K562 (cell line): ENCODE results near the gene EPO. TPM values are rescaled to one million over a fixed set of nuclear protein-coding genes. Genes with fewer than 3 reads are reported as not detected.
A peak's percentile ranks its signal among the peaks of the same experiment; 100 is the strongest.

Experiments
- BRF2 ChIP-seq: IDR thresholded peaks from 3 replicates; pipeline ENCODE4 v1.6.1; 2011; ENCODE audit warnings: borderline replicate concordance, mild to moderate bottlenecking; ENCODE audit not compliant: insufficient read length, insufficient read depth
- C11orf30 ChIP-seq: fragments of 450-650 bp; IDR thresholded peaks from 2 replicates; pipeline ENCODE4 v1.6.1; 2016; ENCODE audit warnings: low read depth, mild to moderate bottlenecking
- HNRNPL ChIP-seq: fragments of 200-400 bp; formaldehyde crosslinking; IDR thresholded peaks from 2 replicates; pipeline ENCODE4 v1.6.1; 2017; ENCODE audit warnings: low read depth, mild to moderate bottlenecking, low read length
- KAT7 ChIP-seq: sonication (generic); formaldehyde crosslinking; IDR thresholded peaks from 2 replicates; pipeline ENCODE4 v1.8.0; 2022; ENCODE audit warnings: missing genetic modification reagents, mild to moderate bottlenecking, borderline replicate concordance
- KDM4B ChIP-seq, 2 experiments: fragments of 450-650 bp in 1 of 2; sonication (generic) in 1 of 2; IDR thresholded peaks; 2 replicates each; pipeline ENCODE4 v1.6.1; 2016 to 2017; ENCODE audit warnings: borderline replicate concordance in 2 of 2, antibody characterized with exemption in 1 of 2, low read depth in 1 of 2, mild to moderate bottlenecking in 1 of 2
- MEIS2 ChIP-seq: fragments of 450-650 bp; IDR thresholded peaks from 2 replicates; pipeline ENCODE4 v1.6.1; 2014; ENCODE audit warnings: mild to moderate bottlenecking; ENCODE audit not compliant: partially characterized antibody
- MTA2 ChIP-seq: fragments of 450-650 bp; IDR thresholded peaks from 2 replicates; pipeline ENCODE4 v1.6.1; 2016; ENCODE audit warnings: low read depth
- MYC ChIP-seq, 2 experiments: fragments of 250-450 bp in 1 of 2; sonication (Bioruptor Pico) in 1 of 2; IDR thresholded peaks; 2 replicates each; pipeline versions ENCODE4 v1.5.1 to v1.6.1; 2012 to 2021; ENCODE audit warnings: low read depth in 2 of 2, borderline replicate concordance in 1 of 2, improper control_type of control experiment in 1 of 2, low read length in 1 of 2, mild to moderate bottlenecking in 1 of 2, moderate library complexity in 1 of 2
- NRF1 ChIP-seq, 2 experiments: fragments of 450-650 bp; IDR thresholded peaks in 1 of 2; conservative IDR thresholded peaks in 1 of 2; 2 replicates each; pipeline ENCODE4 v1.6.1; 2014; ENCODE audit warnings: mild to moderate bottlenecking in 2 of 2
- RBM22 ChIP-seq: fragments of 200-400 bp; formaldehyde crosslinking; IDR thresholded peaks from 2 replicates; pipeline ENCODE4 v1.6.1; 2018; ENCODE audit warnings: low read length, low read depth; ENCODE audit not compliant: poor library complexity, severe bottlenecking
- SMARCE1 ChIP-seq: fragments of 450-650 bp; IDR thresholded peaks from 2 replicates; pipeline ENCODE4 v1.7.1; 2016; ENCODE audit warnings: mild to moderate bottlenecking
- TBP ChIP-seq: optimal IDR thresholded peaks from 2 replicates; pipeline ENCODE3; 2011; ENCODE audit warnings: low read depth, low read length, improper control_type of control experiment
- TRIM28 ChIP-seq: fragments of 450-650 bp; IDR thresholded peaks from 2 replicates; pipeline ENCODE4 v1.6.1; 2017
- U2AF1 ChIP-seq: fragments of 200-400 bp; formaldehyde crosslinking; optimal IDR thresholded peaks from 2 replicates; pipeline ENCODE3; 2017; ENCODE audit warnings: mild to moderate bottlenecking, low read depth, low read length, moderate library complexity
- WHSC1 ChIP-seq: IDR thresholded peaks from one replicate; pipeline ENCODE4 v1.6.1; 2012; ENCODE audit warnings: low read length, control low read depth, inconsistent platforms
- XRCC3 ChIP-seq: fragments of 450-650 bp; IDR thresholded peaks from 2 replicates; pipeline ENCODE4 v1.6.1; 2017; ENCODE audit warnings: mild to moderate bottlenecking, moderate library complexity
- ZEB2 ChIP-seq: fragments of 450-650 bp; IDR thresholded peaks from 2 replicates; pipeline ENCODE4 v1.6.1; 2016
- ZNF121 ChIP-seq: sonication (generic); formaldehyde crosslinking; conservative IDR thresholded peaks from 2 replicates; pipeline ENCODE4 v1.8.0; 2022; ENCODE audit warnings: missing genetic modification reagents
- ZNF316 ChIP-seq: fragments of 450-650 bp; IDR thresholded peaks from 2 replicates; pipeline ENCODE4 v1.6.1; 2016
- ZNF785 ChIP-seq: fragments of 250-450 bp; sonication (Bioruptor Pico); IDR thresholded peaks from 2 replicates; pipeline ENCODE4 v1.4.0; 2020; ENCODE audit warnings: mild to moderate bottlenecking
- polyA plus RNA-seq, 8 experiments: library from polyadenylated mRNA; depleted of rRNA in 4 of 8; stranded (reverse) in 5 of 8; unstranded in 3 of 8; fragments of >200 nt; fragmentation: Nextera tagmentation in 2 of 8; fragmentation: Illumina TruSeq in 1 of 8; extraction: Ambion mirVana in 2 of 8; extraction: Trizol in 1 of 8; gene quantifications; 2 replicates each; pipeline versions ENCODE4 v1.2.1 to v1.2.3, GENCODE V29; 2011 to 2014; ENCODE audit warnings: inconsistent platforms in 1 of 8, missing spikeins in 1 of 8
- total RNA-seq, 7 experiments: library from RNA; depleted of rRNA in 6 of 7; stranded (reverse); fragments of >200 nt in 6 of 7; fragmentation: Illumina TruSeq in 2 of 7; extraction: Trizol in 2 of 7; gene quantifications; 2 replicates each; pipeline versions ENCODE4 v1.2.1 to v1.2.3, GENCODE V29; 2011 to 2021; ENCODE audit warnings: low replicate concordance in 1 of 7

EPO gene
- total and polyA plus RNA-seq, 9 of the 15 experiments (the other 6 are each of a cell fraction or from before 2014, with no cell fraction given), result 0.06 to 0.41 (median 0.07) TPM; not detected in 6

GRCh38 chr7:100705753-100706671 is 14.3 kb upstream of the EPO start, which contains the start of gene POP7 (continued):
- TF ChIP-seq C11orf30 (peak; percentile 77), TRIM28 (peak; percentile 68; the same call in 1 of the 2 replicates), BRF2 (no peak), ZNF785 (CRISPR knock-in tag) (no peak), ZEB2 (no peak; the same call in 1 of the 2 replicates), KDM4B (IDR thresholded peaks at IDR 0.05; ENCODE audit: borderline replicate concordance in 2 of 2, low read depth in 1 of 2) (no peak; a peak in 1 of 4 replicates), WHSC1 (no peak), ZNF316 (peak; percentile 41; the same call in 1 of the 2 replicates), MEIS2 (peak; percentile 86), TBP (peak; percentile 72), MYC (IDR thresholded peaks at IDR 0.05; ENCODE audit: low read depth, low read length) (peak; percentile 96), MYC (CRISPR knock-in tag; IDR thresholded peaks at IDR 0.05; ENCODE audit: borderline replicate concordance, low read depth) (peak; percentile 27), NRF1 (conservative IDR thresholded peaks at IDR 0.05 in 1 of 2, IDR thresholded peaks at IDR 0.05 in 1 of 2) (peak; percentile 98), U2AF1 (peak; percentile 77), SMARCE1 (peak; percentile 52), HNRNPL (peak; percentile 38; the same call in 1 of the 2 replicates), ZNF121 (CRISPR knock-in tag) (no peak), XRCC3 (no peak), RBM22 (peak; percentile 38), MTA2 (0 out of 2 replicates have a peak, but pooled peaks have one; percentile 10), KAT7 (0 out of 2 replicates have a peak, but pooled peaks have one; percentile 17)
